Esophagus (tissue), 2 donors: ENCODE measurements around the gene RNF213. TPM values are rescaled to one million over a fixed set of nuclear protein-coding genes. Genes with fewer than 3 reads are reported as not detected.

ENCODE experiments used
- polyA plus RNA-seq, 2 donors: library from polyadenylated mRNA; stranded (reverse); fragments of 200-250 nt; gene quantifications; one replicate each; pipeline ENCODE4 v1.2.3, GENCODE V29; 2013
- donor health status: healthy with polysubstance abuse.
- donor health status: Bipolar disorder and iron deficiency.

Gene RNF213
- polyA plus RNA-seq, 2 donors, result 17.9 to 54.7 TPM

Other genes starting within 250 kb of the RNF213 start
- 1 to 10 TPM; 2.4 to 3.8 TPM for gene TBC1D16, start 225.0 kb upstream of the RNF213 start, polyA plus RNA-seq
- 1 to 10 TPM in 1 of 2 donors, under 1 TPM in 1; 0.48 to 1.3 TPM for gene CCDC40, start 224.2 kb upstream of the RNF213 start, polyA plus RNA-seq
- gene GAA, start 159.3 kb upstream of the RNF213 start, polyA plus RNA-seq, result 10 to 100 TPM; 10.1 to 14.3 TPM
- 100 to 1,000 TPM in 1 of 2 donors, 10 to 100 TPM in 1; 40.5 to 102 TPM for gene EIF4A3, start 113.7 kb upstream of the RNF213 start, polyA plus RNA-seq
- 10 to 100 TPM; 25.7 to 28.0 TPM for gene CARD14, start 90.8 kb upstream of the RNF213 start, polyA plus RNA-seq
- gene SGSH, start 40.5 kb upstream of the RNF213 start, polyA plus RNA-seq, result 10 to 100 TPM; 16.5 to 20.4 TPM
- gene SLC26A11, start 40.4 kb upstream of the RNF213 start, polyA plus RNA-seq, result 1 to 10 TPM; 4.7 to 6.9 TPM
- 10 to 100 TPM; 10.8 to 11.9 TPM for gene ENDOV, start 154.3 kb downstream of the RNF213 start, polyA plus RNA-seq
- under 1 TPM; 0.02 to 0.11 TPM for gene NPTX1, start 215.8 kb downstream of the RNF213 start, polyA plus RNA-seq